ENCODE results near the gene ZNF385C. TPM values are rescaled to one million over a fixed set of nuclear protein-coding genes. Genes with fewer than 3 reads are reported as not detected.
"Not testable (repeated sequence)": the region's sequence is repeated elsewhere in the genome, so short reads cannot be mapped to it uniquely, and the experiment has no call there.

ZNF385C gene
- under 1 TPM in 1 of 2 donors, not detected in 1; 0.19 TPM for total RNA-seq
- under 1 TPM; 0.03 to 0.06 TPM for polyA plus RNA-seq

GRCh38 chr17:42097691-42098631 lies at the start of gene ZNF385C:
TSS of gene ZNF385C (minus strand) at chr17:42098473. CDS start at chr17:42063056, 35,417 bp downstream.
- Histone ChIP-seq H3K9ac (ENCODE audit: low read depth in 1 of 2, low read length in 2 of 2) (no peak within 1 kb of the TSS), H3K4me3 (ENCODE audit: low read depth in 1 of 3, low read length in 3 of 3) (peak within 1 kb of the TSS in 1 of 3 donors; percentile 5), H3K9me3 (ENCODE audit: control insufficient read depth in 4 of 4, low read length in 3 of 4) (no peaks in the 10 kb centered on the region), H3K36me3 (ENCODE audit: control insufficient read depth in 4 of 4, insufficient read depth in 3 of 4, low read depth in 1 of 4, low read length in 3 of 4) (peaks cover 0 to 4% (median under 1%) of the 10 kb centered on the region in 4 donors), H3K27ac (ENCODE audit: low read depth in 1 of 2, low read length in 2 of 2) (no peak within 1 kb of the TSS), H3K4me1 (ENCODE audit: control insufficient read depth in 4 of 4, insufficient read depth in 4 of 4, low read length in 3 of 4) (peaks cover 0 to 10% (median 5%) of the 10 kb centered on the region in 4 donors), H3K27me3 (ENCODE audit: control insufficient read depth in 4 of 4, insufficient read depth in 4 of 4, low read length in 3 of 4) (no peaks in the 10 kb centered on the region)
- WGBS = 20% methylated on average over 52 of the region's 52 CpGs
- no peak for DNase-seq (ENCODE audit: low spot score)
- TF ChIP-seq ATF3 (IDR thresholded peaks at IDR 0.05) (no peak), JUND (IDR thresholded peaks at IDR 0.05) (no peak), FOXA2 (IDR thresholded peaks at IDR 0.05) (no peak), HNF4G (IDR thresholded peaks at IDR 0.05) (no peak)

GRCh38 chr17:42146911-42147607 lies 48.8 kb upstream of the ZNF385C start:
- Histone ChIP-seq H3K36me3 (ENCODE audit: control insufficient read depth in 4 of 4, insufficient read depth in 3 of 4, low read depth in 1 of 4, low read length in 3 of 4) (peaks cover 0 to 16% (median 8%) of the 10 kb centered on the region in 4 donors), H3K4me3 (ENCODE audit: low read depth in 1 of 3, low read length in 3 of 3) (no peak overlapping the region), H3K4me1 (ENCODE audit: control insufficient read depth in 4 of 4, insufficient read depth in 4 of 4, low read length in 3 of 4) (peaks cover 0 to 6% (median 2%) of the 10 kb centered on the region in 4 donors), H3K27ac (ENCODE audit: low read depth in 1 of 2, low read length in 2 of 2) (no peak overlapping the region), H3K27me3 (ENCODE audit: control insufficient read depth in 4 of 4, insufficient read depth in 4 of 4, low read length in 3 of 4) (no peaks in the 10 kb centered on the region), H3K9ac (ENCODE audit: low read depth in 1 of 2, low read length in 2 of 2) (no peak overlapping the region), H3K9me3 (ENCODE audit: control insufficient read depth in 4 of 4, low read length in 3 of 4) (no peaks in the 10 kb centered on the region)
- no peak for DNase-seq (ENCODE audit: low spot score)
- TF ChIP-seq REST (IDR thresholded peaks at IDR 0.05) (no peak), HNF4G (IDR thresholded peaks at IDR 0.05) (no peak), EGR1 (IDR thresholded peaks at IDR 0.05; ENCODE audit: low read depth in 2 of 2) (no peak), JUND (IDR thresholded peaks at IDR 0.05) (no peak), RXRA (IDR thresholded peaks at IDR 0.05) (no peak), FOXA2 (IDR thresholded peaks at IDR 0.05) (no peak), CTCF (IDR thresholded peaks at IDR 0.05; ENCODE audit: low read depth, low read length, missing input control) (no peak)
- 92% methylated on average over 13 of the region's 13 CpGs for WGBS

GRCh38 chr17:42143138-42143537 lies 44.9 kb upstream of the ZNF385C start:
- Histone ChIP-seq H3K4me1 (ENCODE audit: control insufficient read depth in 4 of 4, insufficient read depth in 4 of 4, low read length in 3 of 4) (peaks cover 0 to 15% (median 4%) of the 10 kb centered on the region in 4 donors), H3K36me3 (ENCODE audit: control insufficient read depth in 4 of 4, insufficient read depth in 3 of 4, low read depth in 1 of 4, low read length in 3 of 4) (peaks cover 5 to 10% (median 9%) of the 10 kb centered on the region in 4 donors)
- WGBS = 85% methylated on average over 4 of the region's 4 CpGs
- not testable (repeated sequence) for H3K4me3 ChIP-seq (ENCODE audit: low read depth in 1 of 3, low read length in 3 of 3); H3K27me3 ChIP-seq (ENCODE audit: control insufficient read depth in 4 of 4, insufficient read depth in 4 of 4, low read length in 3 of 4); H3K9ac ChIP-seq (ENCODE audit: low read depth in 1 of 2, low read length in 2 of 2); H3K27ac ChIP-seq (ENCODE audit: low read depth in 1 of 2, low read length in 2 of 2); DNase-seq (ENCODE audit: low spot score); H3K9me3 ChIP-seq (ENCODE audit: control insufficient read depth in 4 of 4, low read length in 3 of 4)
